IMR-90 (cell line): ENCODE data around the gene NKD1.

Experiments used
- ELK1 ChIP-seq: fragments of 150-350 bp; IDR thresholded peaks from 2 replicates; pipeline ENCODE4 v1.6.1; 2016; ENCODE audit warnings: low read depth, mild to moderate bottlenecking, low read length, moderate library complexity, borderline replicate concordance
- POLR2A ChIP-seq: IDR thresholded peaks from 2 replicates; pipeline ENCODE4 v1.6.1; 2012; ENCODE audit warnings: mild to moderate bottlenecking, low read depth, low read length
- USF2 ChIP-seq: fragments of 150-350 bp; IDR thresholded peaks from 2 replicates; pipeline ENCODE4 v1.6.1; 2017; ENCODE audit warnings: mild to moderate bottlenecking, antibody characterized with exemption, low read length, low read depth

- TF ChIP-seq USF2 (no peak), POLR2A (no peak), ELK1 (no peak)
These were observed 131.7 kb downstream of the NKD1 start for GRCh38 chr16:50679676-50680555.
